GM19351 (cell line): ENCODE measurements around the gene FMO2.

Experiments used
- ATAC-seq: cut with Tn5 transposase; IDR thresholded peaks from one replicate; pipeline ENCODE4 v1.9.1; 2021; ENCODE audit warnings: mild to moderate bottlenecking, moderate library complexity; ENCODE audit not compliant: unreplicated experiment

Gene FMO2

DNA sequence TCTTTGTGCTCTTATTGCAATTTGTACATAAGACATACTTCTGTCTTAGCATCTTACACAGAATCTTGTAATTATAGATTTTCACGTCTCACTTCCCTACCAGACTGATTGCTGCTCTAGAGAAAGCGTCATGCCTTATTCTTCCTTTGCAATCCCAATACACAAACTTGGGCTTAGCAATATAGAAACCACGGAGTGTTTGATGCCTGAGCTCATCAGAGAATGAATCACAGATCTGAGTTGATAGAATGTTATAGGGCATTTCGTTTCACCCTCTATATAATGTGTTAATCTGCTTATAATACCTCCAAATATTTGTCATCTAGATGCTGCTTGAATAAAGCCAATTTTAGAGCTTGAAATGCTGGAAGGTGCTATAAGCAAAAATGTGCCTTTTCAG, 69.8 kb downstream of the FMO2 start:
- ATAC-seq = no peak

DNA sequence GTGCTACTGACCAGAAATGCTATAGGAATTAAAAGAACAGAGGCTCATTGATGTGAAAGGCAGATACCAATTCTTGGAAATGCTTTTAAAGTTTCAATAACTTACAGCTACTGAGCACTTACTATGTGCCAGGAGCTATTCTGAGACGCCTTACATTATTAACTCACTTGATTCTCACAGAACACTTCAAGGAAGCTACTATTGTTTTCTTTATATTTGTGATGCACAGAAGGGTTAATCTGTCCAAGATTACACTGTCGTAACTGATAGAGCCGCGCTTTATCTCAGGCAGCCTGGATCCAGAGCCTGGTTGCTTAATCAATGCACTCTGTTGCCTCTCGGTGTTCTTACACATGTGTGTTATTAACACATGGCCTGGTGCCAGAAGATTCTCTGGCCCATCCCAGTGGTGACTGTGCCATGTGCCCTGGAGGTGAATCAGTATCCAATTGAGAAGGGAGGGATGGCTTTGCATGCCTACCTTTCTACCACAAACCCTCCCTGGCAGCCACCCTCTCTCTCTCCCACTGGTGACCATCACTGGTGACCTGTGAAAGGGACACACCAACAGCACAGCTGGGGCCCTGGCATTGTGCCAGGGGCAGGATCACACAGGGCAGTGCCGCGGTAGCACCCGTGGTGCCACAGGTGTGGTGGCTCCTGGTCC, 72.0 kb downstream of the FMO2 start:
- ATAC-seq = no peak

DNA sequence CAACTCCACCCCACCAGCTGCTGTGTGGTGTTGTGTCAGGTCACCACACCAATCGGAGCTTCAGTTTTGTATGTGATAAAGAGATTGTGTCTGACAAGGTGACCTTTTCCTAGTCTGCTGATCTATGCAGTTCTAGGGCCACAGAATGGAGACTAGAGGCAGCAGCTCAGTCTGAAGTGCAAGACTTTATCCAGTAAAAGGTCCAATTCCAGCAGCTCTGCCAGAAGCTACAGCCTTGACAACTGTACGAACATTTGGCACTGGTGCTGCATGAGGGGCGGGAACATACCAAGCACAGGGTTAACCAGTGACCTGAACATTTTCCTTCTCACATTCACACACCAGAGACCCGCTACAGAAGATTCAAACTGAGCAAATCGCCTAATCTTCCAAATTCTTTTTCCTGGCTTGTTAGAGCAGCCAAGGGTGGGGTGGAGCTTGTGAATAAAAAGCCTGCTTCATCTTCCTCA, 72.5 kb downstream of the FMO2 start:
- no peak for ATAC-seq

DNA sequence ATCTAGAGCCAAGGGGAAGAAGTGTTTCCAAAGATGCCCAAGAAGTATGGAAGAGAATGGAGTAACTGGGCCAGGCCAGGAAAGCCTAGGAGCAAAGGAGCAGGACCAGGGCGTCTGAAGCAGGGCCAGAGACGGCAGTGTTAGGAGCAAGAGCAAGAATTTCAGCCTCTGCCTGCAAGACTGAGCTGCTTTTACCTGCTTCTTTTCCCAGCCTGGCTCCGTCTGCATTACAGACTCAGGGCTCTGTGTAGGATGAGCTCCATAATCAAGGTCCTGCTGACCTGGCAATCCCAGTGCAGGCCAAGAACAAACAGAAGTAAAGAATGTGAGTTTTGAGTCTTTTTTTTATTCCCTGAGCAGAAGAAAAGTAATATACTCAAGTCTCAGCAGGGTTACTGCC, 73.3 kb downstream of the FMO2 start:
- ATAC-seq = no peak

DNA sequence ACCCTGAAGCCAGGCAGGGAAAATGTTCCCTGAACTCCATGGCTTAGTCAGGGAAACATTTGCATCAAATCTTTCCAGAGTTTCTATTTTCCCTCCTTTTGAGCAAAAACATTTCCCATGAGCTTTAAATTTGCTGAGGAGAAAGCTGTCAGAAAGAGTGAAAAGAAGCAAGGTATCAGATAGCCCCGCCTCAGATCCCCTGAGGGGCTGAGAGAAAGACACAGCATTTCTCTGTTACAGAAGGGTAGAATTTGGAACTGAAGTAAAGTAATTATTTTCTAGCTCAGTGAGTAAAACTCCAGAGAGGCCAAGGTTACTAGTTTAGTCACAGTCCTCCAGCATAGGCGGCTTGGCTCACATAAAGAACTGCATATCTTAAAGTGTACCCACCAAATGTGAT, 73.8 kb downstream of the FMO2 start:
- no peak for ATAC-seq
